B cell (primary cell): Measurements from ENCODE around the gene PCDHGB5. TPM values are rescaled to one million over a fixed set of nuclear protein-coding genes. Genes with fewer than 3 reads are reported as not detected.
"Not testable (repeated sequence)": the region's sequence is repeated elsewhere in the genome, so short reads cannot be mapped to it uniquely, and the experiment has no call there.

ENCODE experiments used
- ATAC-seq: fragments of 200-7000 bp; cut with Tn5 transposase; one replicate; pipeline ENCODE4 v1.10.0; 2021; ENCODE audit warnings: low read depth, mild to moderate bottlenecking, moderate number of reproducible peaks, moderate library complexity
- CTCF ChIA-PET: fragments of 350-600 bp; sonication (Branson Sonifier 250); formaldehyde crosslinking; loops from one replicate; lab custom pipeline; 2021; ENCODE audit warnings: antibody characterized with exemption, inconsistent platforms; lab: Charles Lee
- POLR2A ChIA-PET: fragments of 350-600 bp; sonication (Branson Sonifier 250); formaldehyde crosslinking; loops from one replicate; lab custom pipeline; 2021; ENCODE audit warnings: antibody characterized with exemption; lab: Charles Lee
- DNase-seq: peaks from one replicate; pipeline ENCODE4 v3.0.0; 2013
- H2AFZ ChIP-seq: 2 replicates; pipeline ENCODE4 v1.6.1; 2012; ENCODE audit warnings: mild to moderate bottlenecking, low read depth, low read length; ENCODE audit not compliant: insufficient read depth, poor library complexity, severe bottlenecking
- H3K27ac ChIP-seq, 2 donors: 1 replicate in 1 of 2; 2 replicates in 1 of 2; pipeline ENCODE4 v1.5.1; 2012 to 2013; ENCODE audit warnings: low read length in 2 of 2, mild to moderate bottlenecking in 2 of 2, moderate library complexity in 1 of 2
- H3K27me3 ChIP-seq, 4 experiments: fragments of 200-600 bp in 1 of 4; sonication (generic) in 1 of 4; replicated peaks in 1 of 4; 1 replicate in 2 of 4; 2 replicates in 2 of 4; pipeline versions ENCODE4 v1.6.1 to v1.7.0; 2013 to 2016; ENCODE audit warnings: low read length in 3 of 4, mild to moderate bottlenecking in 2 of 4, mixed read lengths in 1 of 4, moderate library complexity in 1 of 4; ENCODE audit not compliant: insufficient read depth in 4 of 4, control insufficient read depth in 3 of 4; ENCODE audit errors: control extremely low read depth in 1 of 4
- H3K36me3 ChIP-seq, 2 experiments: replicated peaks in 1 of 2; 1 replicate in 1 of 2; 2 replicates in 1 of 2; pipeline versions ENCODE4 v1.6.1 to v1.7.1; 2013; ENCODE audit warnings: low read length in 1 of 2; ENCODE audit not compliant: insufficient read depth in 2 of 2, control insufficient read depth in 1 of 2; ENCODE audit errors: control extremely low read depth in 1 of 2, extremely low read depth in 1 of 2
- H3K4me1 ChIP-seq, 2 donors: fragments of 200-600 bp in 1 of 2; sonication (generic) in 1 of 2; 1 replicate in 1 of 2; 2 replicates in 1 of 2; pipeline versions ENCODE4 v1.5.1 to v1.6.1; 2013 to 2017; ENCODE audit warnings: low read length in 2 of 2; ENCODE audit not compliant: control insufficient read depth in 2 of 2, insufficient read depth in 2 of 2
- H3K4me2 ChIP-seq: replicated peaks from 2 replicates; pipeline ENCODE3; 2012; ENCODE audit warnings: mild to moderate bottlenecking, low read depth, low read length; ENCODE audit not compliant: poor library complexity, severe bottlenecking
- H3K4me3 ChIP-seq, 5 experiments: fragments of 200-600 bp in 1 of 5; sonication (generic) in 1 of 5; 1 replicate in 3 of 5; 2 replicates in 2 of 5; pipeline versions ENCODE4 v1.5.1 to v1.7.0; 2011 to 2016; ENCODE audit warnings: low read length in 4 of 5, mild to moderate bottlenecking in 4 of 5, low read depth in 2 of 5, control low read depth in 1 of 5, moderate library complexity in 1 of 5; ENCODE audit not compliant: insufficient read depth in 1 of 5; ENCODE audit errors: control extremely low read depth in 1 of 5, extremely low read depth in 1 of 5
- H3K79me2 ChIP-seq: fragments of 200-600 bp; sonication (generic); one replicate; pipeline ENCODE4 v1.6.0; 2016; ENCODE audit warnings: low read length; ENCODE audit not compliant: control insufficient read depth, insufficient read depth
- H3K9ac ChIP-seq: fragments of 200-600 bp; sonication (generic); 2 replicates; pipeline ENCODE4 v1.6.1; 2017; ENCODE audit warnings: mild to moderate bottlenecking, low read length, moderate library complexity
- H3K9me3 ChIP-seq, 3 donors: one replicate each; pipeline versions ENCODE4 v1.6.1 to v1.7.1; 2013; ENCODE audit warnings: low read length in 2 of 3; ENCODE audit not compliant: control insufficient read depth in 2 of 3, insufficient read depth in 1 of 3; ENCODE audit errors: control extremely low read depth in 1 of 3
- H4K20me1 ChIP-seq: 2 replicates; pipeline ENCODE4 v1.6.0; 2012; ENCODE audit warnings: mild to moderate bottlenecking, low read length; ENCODE audit not compliant: insufficient read depth, control insufficient read depth, poor library complexity, severe bottlenecking
- H3K27ac Mint-ChIP-seq: one replicate; pipeline ENCODE4 v1.8.0; 2021; ENCODE audit warnings: mixed read lengths
- H3K27me3 Mint-ChIP-seq: one replicate; pipeline ENCODE4 v1.8.0; 2021; ENCODE audit warnings: mixed read lengths
- H3K4me1 Mint-ChIP-seq: one replicate; pipeline ENCODE4 v1.8.0; 2021; ENCODE audit warnings: mixed read lengths
- H3K4me3 Mint-ChIP-seq: one replicate; pipeline ENCODE4 v1.8.0; 2021; ENCODE audit warnings: mixed read lengths
- H3K9me3 Mint-ChIP-seq: one replicate; pipeline ENCODE4 v1.8.0; 2022; ENCODE audit warnings: mixed read lengths; ENCODE audit not compliant: insufficient read depth
- EZH2 ChIP-seq: IDR thresholded peaks from 2 replicates; pipeline ENCODE4 v1.6.1; 2012; ENCODE audit warnings: borderline replicate concordance, low read depth, mild to moderate bottlenecking, moderate library complexity, low read length; ENCODE audit not compliant: insufficient read depth, poor library complexity, severe bottlenecking
- WGBS: methylation state at CpG from one replicate; pipeline ENCODE4 v1.1.5; 2013; ENCODE audit warnings: missing lambda C conversion rate; ENCODE audit not compliant: insufficient coverage; 5-methylcytosine and 5-hydroxymethylcytosine counted together
- intact Hi-C: fragments of 100-400 bp; cut with micrococcal nuclease; formaldehyde crosslinking; loops from one replicate; pipeline ENCODE4 v1.10.0; 2022
- polyA plus RNA-seq: library from polyadenylated mRNA; depleted of rRNA; stranded (reverse); fragments of >200 nt; gene quantifications from 2 replicates; pipeline ENCODE4 v1.2.3, GENCODE V29; 2012
- total RNA-seq, 2 donors: library from RNA; stranded (reverse); fragments of 120-200 nt in 1 of 2; gene quantifications; 1 replicate in 1 of 2; 2 replicates in 1 of 2; pipeline versions ENCODE4 v1.2.3 to v1.2.4, GENCODE V29; 2013 to 2022

The PCDHGB5 gene
- total and polyA plus RNA-seq, 2 donors (not counting 1 experiment from before 2014, with no cell fraction given), result 0.37 to 2.5 TPM

- CTCF ChIA-PET, result interaction anchor here (1.5 kb wide), 1 partner anchor 169 kb away, joined by 5 read pairs; no protein-coding TSS in a partner anchor
- not testable (repeated sequence) for H3K4me3 Mint-ChIP-seq
Measured at GRCh38 chr5:141394401-141395187, 3.2 kb upstream of the PCDHGB5 start.

GRCh38 chr5:141398608-141399007 is 861 bp downstream of the PCDHGB5 start:
- Histone ChIP-seq H3K27me3 (peaks cover 0 to 50% (median 34%) of the 10 kb centered on the region in 4 experiments), H3K27ac (no peak overlapping the region)
- H3K4me3 Mint-ChIP-seq, result no peak overlapping the region

More at GRCh38 chr5:141394401-141395187, 3.2 kb upstream of the PCDHGB5 start:
- H3K4me2 ChIP-seq, H3K27ac Mint-ChIP-seq, H3K9ac ChIP-seq, H3K27ac ChIP-seq, H3K4me1 ChIP-seq, ATAC-seq, DNase-seq, POLR2A ChIA-PET, H2AFZ ChIP-seq, H3K4me1 Mint-ChIP-seq, H3K79me2 ChIP-seq, H3K36me3 ChIP-seq, H3K4me3 ChIP-seq, H4K20me1 ChIP-seq, intact Hi-C loops: not testable (repeated sequence)
- H3K27me3 ChIP-seq, result peaks cover 0 to 62% (median 38%) of the 10 kb centered on the region in 4 experiments
- H3K9me3 ChIP-seq, result peaks cover 0 to 54% (median 37%) of the 10 kb centered on the region in 3 donors
- Mint-ChIP-seq H3K9me3 (peaks cover 13% of the 10 kb centered on the region), H3K27me3 (peaks cover 56% of the 10 kb centered on the region)
- 49% methylated on average over 22 of the region's 53 CpGs for WGBS

More at GRCh38 chr5:141398608-141399007, 861 bp downstream of the PCDHGB5 start:
- Histone ChIP-seq H3K9ac (no peak overlapping the region), H3K4me3 (no peak overlapping the region), H3K4me1 (no peaks in the 10 kb centered on the region), H2AFZ (no peak overlapping the region), H3K79me2 (no peaks in the 10 kb centered on the region), H3K36me3 (no peaks in the 10 kb centered on the region), H3K9me3 (peaks cover 0 to 52% (median 26%) of the 10 kb centered on the region in 3 donors), H4K20me1 (no peaks in the 10 kb centered on the region), H3K4me2 (no peak overlapping the region)
- intact Hi-C loops, result no loop called here
- ChIA-PET CTCF (interaction anchor here (1.6 to 1.8 kb wide), 2 partner anchors 15 to 165 kb away, joined by 5 to 7 read pairs; no protein-coding TSS in a partner anchor), POLR2A (no interaction called here)
- DNase-seq (no peak), ATAC-seq (no peak)
- Mint-ChIP-seq H3K27me3 (peaks cover 51% of the 10 kb centered on the region), H3K9me3 (peaks cover 12% of the 10 kb centered on the region), H3K27ac (no peak overlapping the region), H3K4me1 (peaks cover 2% of the 10 kb centered on the region)
- no peak for TF ChIP-seq EZH2
- 31% methylated on average over 13 of the region's 15 CpGs for WGBS
